Spleen (tissue), 7 donors: Measurements from ENCODE around the gene DYRK1A.

Experiments
- POLR2A ChIP-seq, 3 donors: fragments of 450-650 bp; IDR thresholded peaks; one replicate each; pipeline ENCODE4 v1.5.1; 2017; ENCODE audit warnings: antibody characterized with exemption in 3 of 3, mild to moderate bottlenecking in 1 of 3
- TF ChIP-seq, protein P1 (sequence below), 11 experiments: fragments of 200-600 bp in 7 of 11; fragments of 450-650 bp in 4 of 11; sonication (generic) in 4 of 11; IDR thresholded peaks in 8 of 11; conservative IDR thresholded peaks in 3 of 11; 1 replicate in 7 of 11; 2 replicates in 4 of 11; pipeline versions ENCODE4 v1.4.0 to v1.8.0; 2016 to 2021; ENCODE audit warnings: antibody characterized with exemption in 11 of 11, inconsistent platforms in 4 of 11, mild to moderate bottlenecking in 1 of 11
- donor health status: DM: no; HTN: no; CAD: no; lungs with moderate emphysema.
- donor health status: DM: no; HTN: no; CAD: no.
- donor health status: DM: no; HTN: no; CAD: no.

DNA sequence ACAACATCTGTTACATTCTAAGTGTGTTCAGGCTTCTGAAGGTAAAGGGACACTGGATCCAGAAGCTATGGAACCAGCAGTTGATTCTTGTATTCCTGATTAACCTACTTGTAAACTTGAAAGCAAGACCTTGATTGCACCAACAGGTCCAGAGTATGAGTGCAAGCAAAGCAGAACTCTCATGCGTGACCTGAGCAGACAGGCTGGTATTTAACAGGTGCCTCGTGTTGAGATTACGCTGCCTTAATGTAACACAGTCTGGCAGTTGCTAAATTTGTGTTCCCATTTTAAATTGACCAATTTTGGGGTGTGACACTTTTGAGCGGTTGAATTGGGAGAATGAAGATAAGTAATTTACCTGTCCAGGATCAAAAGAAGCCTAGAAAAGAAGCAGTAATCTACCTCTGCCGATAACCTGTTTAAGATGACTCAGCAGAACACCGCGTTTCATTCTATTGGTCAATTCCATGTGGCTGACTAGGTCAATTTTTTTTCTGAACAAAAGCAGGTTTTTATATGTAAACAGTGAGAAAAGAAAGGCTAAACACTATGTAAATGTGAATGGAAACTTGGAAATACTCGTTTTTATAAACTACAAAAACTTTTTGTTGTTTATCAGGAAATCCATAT, 147.6 kb downstream of the DYRK1A start:
- TF ChIP-seq, protein P1, sequence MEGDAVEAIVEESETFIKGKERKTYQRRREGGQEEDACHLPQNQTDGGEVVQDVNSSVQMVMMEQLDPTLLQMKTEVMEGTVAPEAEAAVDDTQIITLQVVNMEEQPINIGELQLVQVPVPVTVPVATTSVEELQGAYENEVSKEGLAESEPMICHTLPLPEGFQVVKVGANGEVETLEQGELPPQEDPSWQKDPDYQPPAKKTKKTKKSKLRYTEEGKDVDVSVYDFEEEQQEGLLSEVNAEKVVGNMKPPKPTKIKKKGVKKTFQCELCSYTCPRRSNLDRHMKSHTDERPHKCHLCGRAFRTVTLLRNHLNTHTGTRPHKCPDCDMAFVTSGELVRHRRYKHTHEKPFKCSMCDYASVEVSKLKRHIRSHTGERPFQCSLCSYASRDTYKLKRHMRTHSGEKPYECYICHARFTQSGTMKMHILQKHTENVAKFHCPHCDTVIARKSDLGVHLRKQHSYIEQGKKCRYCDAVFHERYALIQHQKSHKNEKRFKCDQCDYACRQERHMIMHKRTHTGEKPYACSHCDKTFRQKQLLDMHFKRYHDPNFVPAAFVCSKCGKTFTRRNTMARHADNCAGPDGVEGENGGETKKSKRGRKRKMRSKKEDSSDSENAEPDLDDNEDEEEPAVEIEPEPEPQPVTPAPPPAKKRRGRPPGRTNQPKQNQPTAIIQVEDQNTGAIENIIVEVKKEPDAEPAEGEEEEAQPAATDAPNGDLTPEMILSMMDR (IDR thresholded peaks at IDR 0.05 in 8 of 11, conservative IDR thresholded peaks at IDR 0.05 in 3 of 11) = no peak
- no peak for TF ChIP-seq POLR2A (IDR thresholded peaks at IDR 0.05)
